Fibroblast of skin of scalp (primary cell): Measurements from ENCODE around the gene SURF6.
"Not testable (repeated sequence)": the region's sequence is repeated elsewhere in the genome, so short reads cannot be mapped to it uniquely, and the experiment has no call there.

ENCODE experiments used
- DNase-seq: peaks from one replicate; pipeline ENCODE4 v3.0.0-alpha.2; 2013

The SURF6 gene

GRCh38 chr9:133323991-133324703 lies 11.8 kb downstream of the SURF6 start:
- DNase-seq, result no peak

GRCh38 chr9:133323211-133323610 lies 12.8 kb downstream of the SURF6 start:
- DNase-seq, result no peak

GRCh38 chr9:133322701-133323100 lies 13.3 kb downstream of the SURF6 start:
- no peak for DNase-seq

DNA sequence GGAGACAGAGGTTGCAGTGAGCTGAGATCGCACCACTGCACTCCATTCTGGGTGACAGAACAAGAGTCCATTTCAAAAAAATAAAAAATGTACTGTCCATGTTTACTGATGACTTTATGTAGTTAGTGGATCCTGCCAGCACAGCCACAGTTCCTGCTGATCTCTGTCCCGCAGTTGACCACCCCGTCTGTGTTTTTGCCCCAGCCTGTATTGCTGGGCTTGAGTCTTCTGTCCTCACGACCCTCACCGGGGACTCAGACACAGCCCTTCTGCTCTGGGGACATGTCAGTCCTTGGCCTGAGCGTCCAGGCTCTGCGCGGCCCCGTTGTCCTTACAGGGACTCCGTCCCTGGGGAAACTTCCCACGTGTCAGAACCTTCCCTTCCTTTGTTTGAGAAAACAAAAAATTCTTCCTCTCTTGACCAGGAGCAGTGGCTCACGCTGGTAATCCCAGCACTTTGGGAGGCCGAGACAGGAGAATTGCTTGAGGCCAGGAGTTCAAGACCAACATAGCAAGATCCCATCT lies 14.5 kb downstream of the SURF6 start:
- no peak for DNase-seq

- no peak for DNase-seq
These were observed 15.5 kb downstream of the SURF6 start for GRCh38 chr9:133320421-133320881.

- not testable (repeated sequence) for DNase-seq
These were observed 18.4 kb downstream of the SURF6 start for GRCh38 chr9:133317551-133317950.

- DNase-seq, result no peak
These were observed 20.0 kb downstream of the SURF6 start for GRCh38 chr9:133315997-133316396.

GRCh38 chr9:133309608-133310007 lies 26.4 kb downstream of the SURF6 start:
- no peak for DNase-seq

GRCh38 chr9:133307301-133307700 lies 28.7 kb downstream of the SURF6 start:
- no peak for DNase-seq

DNA sequence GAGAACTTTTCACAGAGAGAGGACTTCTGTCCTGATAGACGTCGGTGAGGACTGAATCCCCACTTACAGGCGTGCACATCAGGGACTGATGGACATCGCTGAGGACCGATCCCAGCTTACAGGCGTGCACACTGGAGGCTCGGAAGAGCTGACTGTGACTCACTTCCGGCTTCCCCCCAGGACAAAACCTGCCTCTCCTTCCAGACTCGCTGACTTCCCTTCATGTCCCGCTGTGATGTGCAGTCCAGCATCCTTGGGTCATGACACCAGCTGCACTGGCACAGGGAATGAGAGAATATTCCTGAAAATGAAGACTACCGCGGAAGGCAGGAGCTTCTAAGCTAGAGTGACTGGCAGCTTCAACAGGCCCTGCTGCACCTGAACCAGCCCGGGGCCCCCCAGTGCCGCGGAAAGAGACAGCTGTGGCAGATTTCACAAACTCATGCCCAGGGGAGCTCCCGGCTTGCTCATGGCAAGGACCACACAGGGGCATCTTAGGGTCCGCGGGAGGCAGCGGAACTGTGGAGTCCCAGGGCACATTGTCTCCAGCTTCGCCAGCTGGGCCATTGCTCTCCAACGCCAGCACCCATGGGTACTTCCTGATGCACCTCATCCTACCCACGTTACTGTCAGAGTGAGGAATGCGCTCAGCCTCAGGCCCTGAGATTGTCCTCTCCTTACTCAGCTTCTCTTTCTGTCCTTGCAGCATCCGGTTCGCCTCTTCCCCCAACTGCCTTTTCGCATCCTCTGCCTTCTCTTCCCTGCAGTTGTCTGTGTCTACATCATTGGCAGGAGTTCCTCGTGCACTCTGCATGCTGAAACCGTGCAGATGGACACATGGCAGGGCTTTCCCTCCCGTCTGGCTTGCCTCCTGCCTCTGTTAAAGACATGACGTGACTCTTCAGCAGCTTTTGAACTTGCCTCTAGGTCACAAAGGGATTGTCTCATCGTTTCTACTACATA lies 29.5 kb downstream of the SURF6 start:
- DNase-seq, result peak; percentile 5

DNA sequence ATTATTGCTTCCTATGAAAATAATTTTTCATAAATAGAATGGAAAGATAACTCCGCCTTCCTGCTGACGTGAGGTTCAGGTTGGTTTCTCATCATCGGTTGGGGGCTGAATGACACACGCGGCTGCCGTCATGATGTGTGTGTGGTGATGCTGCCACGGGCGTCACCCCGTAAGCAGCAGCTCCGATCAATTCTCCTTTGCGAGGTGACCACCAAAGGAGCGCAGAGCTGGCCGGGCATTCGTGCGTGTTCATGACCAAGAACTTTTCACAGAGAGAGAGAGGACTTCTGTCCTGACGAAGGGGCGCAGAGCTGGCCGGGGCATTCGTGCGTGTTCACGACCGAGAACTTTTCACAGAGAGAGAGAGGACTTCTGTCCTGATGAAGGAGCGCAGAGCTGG lies 30.3 kb downstream of the SURF6 start:
- no peak for DNase-seq

DNA sequence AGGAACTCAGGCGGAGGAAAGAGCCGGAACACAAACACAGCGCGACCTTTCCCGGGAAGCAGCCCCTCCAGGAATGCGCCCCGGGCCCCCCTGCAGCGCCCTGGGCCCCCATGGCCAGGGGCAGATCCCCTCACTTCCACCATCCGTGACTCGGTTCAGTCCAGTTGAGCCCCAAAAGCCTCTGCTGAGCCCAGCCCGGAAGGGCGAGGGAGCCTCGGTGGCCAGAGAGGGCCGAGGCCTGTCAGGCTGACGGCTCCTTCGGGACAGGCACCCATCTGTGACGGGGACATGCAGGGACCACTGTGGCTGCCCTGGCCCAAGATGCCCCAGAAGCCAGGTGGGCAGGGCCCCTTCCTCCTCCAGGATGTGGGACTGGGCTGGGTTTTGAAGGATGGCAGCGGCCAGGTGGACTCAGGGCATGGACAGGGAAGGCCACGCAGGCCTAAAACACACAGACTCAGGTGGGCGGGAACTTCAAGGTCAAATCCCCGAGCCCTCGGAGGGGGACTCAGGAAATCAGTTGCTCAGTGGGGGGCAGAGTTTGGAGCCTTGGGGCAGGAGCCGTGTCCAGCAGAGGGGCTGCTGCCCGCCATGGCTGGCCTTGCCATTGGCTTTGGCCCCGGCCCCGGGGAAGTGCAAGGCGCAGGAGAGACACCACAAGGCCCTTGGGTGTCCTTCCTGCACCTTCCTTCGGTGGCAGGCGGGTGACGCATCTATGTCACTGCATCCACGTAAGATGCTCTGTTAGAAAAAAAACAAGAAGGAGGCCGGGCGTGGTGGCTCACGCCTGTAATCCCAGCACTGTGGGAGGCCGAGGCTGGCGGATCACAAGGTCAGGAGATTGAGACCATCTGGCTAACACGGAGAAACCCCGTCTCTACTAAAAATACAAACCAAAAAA lies 31.3 kb downstream of the SURF6 start:
- DNase-seq, result no peak

- no peak for DNase-seq
These were observed 31.9 kb downstream of the SURF6 start for GRCh38 chr9:133304158-133304470.

DNA sequence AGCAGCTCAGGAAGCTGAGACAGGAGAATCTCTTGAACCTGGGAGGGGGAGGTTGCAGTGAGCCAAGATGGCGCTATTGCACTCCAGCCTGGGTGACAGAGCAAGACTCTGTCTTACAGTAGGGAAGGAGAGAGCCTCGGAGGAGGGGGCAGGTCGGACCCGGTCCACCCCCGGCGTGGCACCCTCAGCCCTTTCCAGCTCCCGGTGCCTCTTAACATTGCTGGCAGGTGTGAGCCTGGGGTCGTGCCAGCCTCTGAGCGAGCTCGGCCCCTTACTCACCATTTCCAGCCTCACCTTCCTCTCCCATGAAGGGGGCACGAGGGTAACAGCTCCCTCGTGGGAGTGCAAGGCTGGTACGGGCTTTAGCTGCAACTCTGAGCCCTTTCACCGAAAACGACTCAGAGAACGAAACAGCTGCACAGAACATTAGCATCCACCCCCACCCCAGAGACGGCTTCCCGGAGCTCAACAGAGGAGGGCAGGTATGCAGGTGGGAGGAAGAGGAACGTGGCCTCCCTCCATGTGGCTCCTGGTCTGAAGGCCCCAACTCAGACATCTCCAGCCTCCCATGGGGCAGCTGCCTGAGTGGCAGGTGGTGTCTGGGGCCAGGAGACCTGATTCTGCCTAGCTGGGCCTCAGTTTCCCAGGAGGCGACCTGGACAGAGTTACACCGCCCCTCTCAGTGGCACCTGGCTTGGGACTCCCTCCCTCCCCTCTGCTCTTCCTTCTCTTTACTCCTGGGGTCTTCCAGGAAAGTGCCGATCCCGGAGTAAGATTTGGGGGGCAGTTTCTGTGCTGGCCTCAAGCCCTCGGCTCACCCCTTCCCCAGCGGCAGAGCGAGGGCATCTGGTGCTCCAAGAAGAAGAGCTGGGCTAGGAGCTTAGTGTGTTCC lies 32.5 kb downstream of the SURF6 start:
- DNase-seq, result no peak

GRCh38 chr9:133301253-133302230 lies 34.4 kb downstream of the SURF6 start:
- no peak for DNase-seq

GRCh38 chr9:133299996-133300395 lies 36.0 kb downstream of the SURF6 start:
- not testable (repeated sequence) for DNase-seq

DNA sequence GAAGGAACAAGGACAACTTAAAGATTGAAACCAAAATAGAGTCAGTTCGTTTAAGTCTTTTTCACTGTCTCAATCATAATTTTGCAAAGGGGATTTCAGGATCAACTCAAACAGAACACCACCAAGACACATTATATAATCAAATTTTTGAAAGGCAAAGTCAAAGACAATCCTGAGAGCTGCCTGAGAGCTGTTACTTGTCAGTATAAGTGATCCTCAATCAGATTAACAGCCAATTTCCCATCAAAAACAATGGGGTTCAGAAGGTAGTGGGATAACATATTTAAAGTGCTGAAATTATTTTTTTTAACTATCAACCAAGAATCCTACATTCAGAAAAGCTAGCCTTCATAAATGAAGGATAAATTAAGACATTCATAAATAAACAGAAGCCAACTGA lies 41.7 kb downstream of the SURF6 start:
- no peak for DNase-seq

GRCh38 chr9:133290751-133291302 lies 45.2 kb downstream of the SURF6 start:
- no peak for DNase-seq

- no peak for DNase-seq
These were observed 49.5 kb downstream of the SURF6 start for GRCh38 chr9:133286523-133286922.

DNA sequence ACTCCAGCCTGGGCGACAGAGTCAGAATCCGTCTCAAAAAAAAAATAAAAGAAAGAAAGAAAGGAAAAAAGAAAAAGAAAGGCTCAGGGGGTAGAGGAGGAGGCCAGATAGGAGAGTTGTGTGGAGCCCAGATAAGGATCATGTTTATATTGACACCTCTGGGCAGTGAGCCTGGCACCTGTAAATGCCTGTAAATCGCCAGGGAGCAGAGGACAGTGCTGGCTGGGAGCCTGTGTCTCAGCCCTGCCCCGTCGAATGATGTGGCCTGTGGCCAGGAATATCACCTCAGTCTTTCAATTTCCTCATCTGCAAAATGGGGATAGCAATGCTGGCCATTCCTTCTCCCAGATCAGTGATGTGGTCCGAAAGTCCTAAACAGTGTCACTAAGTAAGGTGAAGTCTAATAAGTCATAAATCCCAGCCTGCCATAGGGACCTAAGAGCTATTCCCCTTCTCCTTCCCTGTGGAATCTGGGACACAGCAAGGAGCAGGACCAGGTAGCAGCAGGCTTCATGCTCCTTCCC lies 50.7 kb downstream of the SURF6 start:
- no peak for DNase-seq
